Activated CD4-positive, alpha-beta T cell treated with anti-CD3 and anti-CD28 coated beads, Interleukin-2, amount 50 U/mL, for 4 hours (primary cell): ENCODE data around the gene BABAM1.
A peak's percentile ranks its signal among the peaks of the same experiment; 100 is the strongest.
"Not testable (repeated sequence)": the region's sequence is repeated elsewhere in the genome, so short reads cannot be mapped to it uniquely, and the experiment has no call there.

Experiments used
- DNase-seq, 2 experiments: peaks; one replicate each; pipeline ENCODE4 v3.0.0-alpha.2; 2020

The BABAM1 gene

GRCh38 chr19:17275441-17276175 is 8.4 kb downstream of the BABAM1 start:
- no peak for DNase-seq

GRCh38 chr19:17279436-17279835 is 12.2 kb downstream of the BABAM1 start:
- no peak for DNase-seq

GRCh38 chr19:17281391-17282304 is 14.4 kb downstream of the BABAM1 start, which contains the start of gene ANKLE1:
TSS of gene ANKLE1 (plus strand) at chr19:17281901. CDS start at chr19:17281921, 20 bp downstream.
- DNase-seq, result peak in 1 of 2 experiments; percentile 26

- DNase-seq, result peak; percentile 71 to 72
These were observed 15.4 kb downstream of the BABAM1 start for GRCh38 chr19:17282488-17283125.

DNA sequence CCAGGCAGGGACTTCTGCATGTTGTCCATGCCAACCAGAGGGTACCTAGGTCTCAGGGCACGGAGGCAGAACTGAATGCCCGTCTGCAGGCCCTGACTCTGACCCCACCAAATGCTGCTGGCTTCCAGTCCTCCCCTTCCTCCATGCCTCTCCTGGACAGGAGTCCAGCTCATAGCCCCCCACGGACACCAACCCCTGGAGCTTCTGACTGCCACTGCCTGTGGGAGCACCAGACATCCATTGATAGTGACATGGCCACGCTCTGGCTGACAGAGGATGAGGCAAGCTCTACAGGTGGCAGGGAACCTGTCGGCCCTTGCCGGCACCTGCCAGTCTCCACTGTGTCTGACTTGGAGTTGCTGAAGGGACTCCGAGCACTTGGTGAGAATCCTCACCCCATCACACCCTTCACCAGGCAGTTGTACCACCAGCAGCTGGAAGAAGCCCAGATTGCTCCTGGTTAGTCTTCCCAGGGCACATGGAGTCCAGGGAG is 16.3 kb downstream of the BABAM1 start:
- no peak for DNase-seq

GRCh38 chr19:17285415-17286135 is 18.3 kb downstream of the BABAM1 start:
- no peak for DNase-seq

- DNase-seq, result no peak
These were observed 19.0 kb downstream of the BABAM1 start for GRCh38 chr19:17286263-17286662.

DNA sequence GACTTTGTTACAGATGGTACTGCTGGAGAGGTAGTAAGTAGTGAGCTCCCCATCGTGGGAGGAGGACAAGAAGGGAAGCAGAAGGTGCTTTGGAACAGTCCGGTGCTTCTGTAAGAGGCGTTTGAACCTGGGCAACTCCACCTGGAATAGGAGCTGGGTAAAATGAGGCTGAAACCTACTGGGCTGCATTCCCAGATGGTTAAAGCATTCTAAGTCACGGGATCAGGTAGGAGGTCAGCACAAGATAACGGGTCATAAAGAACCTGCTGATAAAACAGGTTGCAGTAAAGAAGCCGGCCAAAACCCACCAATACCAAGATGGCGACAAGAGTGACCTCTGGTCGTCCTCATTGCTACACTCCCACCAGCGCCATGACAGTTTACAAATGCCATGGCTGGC is 19.5 kb downstream of the BABAM1 start:
- no peak for DNase-seq

DNA sequence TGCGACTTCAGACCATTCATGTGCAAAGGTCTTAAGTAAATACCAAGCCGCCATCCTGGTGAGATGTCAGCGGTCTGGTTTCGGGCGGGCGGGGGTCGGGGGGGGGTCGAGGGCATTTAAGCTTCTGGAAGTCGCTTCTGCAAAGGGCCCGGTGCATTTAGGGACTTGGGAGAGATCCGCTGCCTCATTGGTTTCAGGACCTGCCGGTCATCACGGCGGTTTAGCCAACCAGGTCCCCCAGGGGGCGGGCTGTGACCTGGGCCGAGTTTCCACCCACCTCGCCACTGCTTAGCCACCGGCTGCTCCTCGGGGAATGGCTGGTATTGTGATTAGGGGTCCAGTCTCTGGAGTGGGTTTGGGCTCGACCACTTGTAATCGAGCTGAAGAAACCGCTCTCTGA is 22.2 kb downstream of the BABAM1 start:
- no peak for DNase-seq

DNA sequence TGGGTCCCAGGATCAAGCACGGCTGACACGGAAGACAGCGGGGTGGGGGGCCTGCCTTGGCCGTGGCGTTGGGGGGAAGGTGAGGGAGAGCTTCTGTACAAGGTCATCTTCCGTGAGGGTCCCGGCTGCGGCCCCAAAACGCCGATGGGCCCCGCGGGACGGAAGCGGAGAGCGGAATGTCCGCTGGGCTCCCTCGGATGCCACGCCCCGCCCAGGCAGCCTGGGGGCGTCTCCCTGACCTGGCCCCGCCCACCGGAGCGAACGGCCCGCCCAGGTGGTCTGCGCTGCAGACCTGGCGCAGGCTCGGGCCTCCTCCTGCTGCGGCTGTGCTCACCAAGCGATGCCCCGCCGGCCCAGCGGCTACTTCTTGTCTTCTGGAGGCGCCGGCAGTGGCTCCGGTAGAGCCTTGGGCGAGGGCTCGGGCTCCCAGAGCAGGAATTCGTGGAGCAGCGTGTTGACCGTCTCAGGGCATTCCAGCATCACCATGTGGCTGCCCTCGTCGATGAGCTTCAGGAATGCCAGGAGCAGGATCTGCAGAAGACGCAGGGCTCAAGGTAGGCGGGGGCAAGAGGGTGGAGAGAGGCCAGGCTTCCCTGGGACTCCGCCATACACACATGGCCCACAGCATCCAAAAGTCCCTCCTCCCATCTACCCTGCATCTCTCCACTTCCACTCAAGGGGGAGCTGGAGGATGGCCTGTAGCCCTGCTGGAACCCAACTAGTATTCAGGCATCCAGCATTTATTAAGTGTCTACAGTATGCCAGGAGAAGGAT is 25.2 kb downstream of the BABAM1 start:
- peak; percentile 64 to 67 for DNase-seq

DNA sequence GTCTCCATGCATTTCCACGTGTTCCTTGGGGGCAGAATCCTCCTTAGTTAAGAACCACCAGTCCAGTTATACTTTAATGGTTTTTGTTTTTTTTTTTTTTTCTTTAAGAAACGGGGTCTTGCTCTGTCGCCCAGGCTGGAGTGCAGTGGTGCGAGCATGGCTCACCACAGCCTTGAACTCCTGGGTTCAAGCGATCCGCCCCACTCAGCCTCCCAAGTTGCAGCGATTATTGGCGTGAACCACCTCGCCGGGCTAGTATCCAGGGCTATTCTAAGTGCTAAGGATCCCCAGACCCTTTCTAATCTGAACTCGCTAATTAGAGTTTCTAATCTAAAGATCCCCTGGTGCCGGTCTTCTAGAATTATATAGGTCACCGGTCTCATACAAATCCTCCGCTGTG is 26.4 kb downstream of the BABAM1 start:
- DNase-seq, result no peak

GRCh38 chr19:17294051-17294891 is 27.0 kb downstream of the BABAM1 start:
- DNase-seq, result peak; percentile 21 to 31

DNA sequence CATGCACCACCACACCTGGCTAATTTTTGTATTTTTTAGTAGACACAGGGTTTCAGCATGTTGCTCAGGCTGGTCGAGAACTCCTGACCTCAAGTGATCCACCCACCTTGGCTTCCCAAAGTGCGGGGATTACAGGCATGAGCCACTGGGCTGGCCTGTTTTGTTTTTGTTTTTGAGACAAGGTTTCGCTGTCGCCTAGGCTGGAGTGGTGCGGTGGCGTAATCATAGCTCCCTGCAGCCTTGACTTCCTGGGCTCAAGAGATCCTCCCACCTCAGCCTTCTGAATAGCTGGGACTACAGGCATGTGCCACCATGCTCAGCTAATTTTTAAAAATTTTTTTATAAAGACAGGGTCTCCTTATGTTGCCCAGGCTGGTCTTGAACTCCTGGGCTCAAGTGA is 28.3 kb downstream of the BABAM1 start:
- not testable (repeated sequence) for DNase-seq

- no peak for DNase-seq
These were observed 29.0 kb downstream of the BABAM1 start for GRCh38 chr19:17296273-17296672.

- no peak for DNase-seq
These were observed 29.7 kb downstream of the BABAM1 start for GRCh38 chr19:17296976-17297375.

DNA sequence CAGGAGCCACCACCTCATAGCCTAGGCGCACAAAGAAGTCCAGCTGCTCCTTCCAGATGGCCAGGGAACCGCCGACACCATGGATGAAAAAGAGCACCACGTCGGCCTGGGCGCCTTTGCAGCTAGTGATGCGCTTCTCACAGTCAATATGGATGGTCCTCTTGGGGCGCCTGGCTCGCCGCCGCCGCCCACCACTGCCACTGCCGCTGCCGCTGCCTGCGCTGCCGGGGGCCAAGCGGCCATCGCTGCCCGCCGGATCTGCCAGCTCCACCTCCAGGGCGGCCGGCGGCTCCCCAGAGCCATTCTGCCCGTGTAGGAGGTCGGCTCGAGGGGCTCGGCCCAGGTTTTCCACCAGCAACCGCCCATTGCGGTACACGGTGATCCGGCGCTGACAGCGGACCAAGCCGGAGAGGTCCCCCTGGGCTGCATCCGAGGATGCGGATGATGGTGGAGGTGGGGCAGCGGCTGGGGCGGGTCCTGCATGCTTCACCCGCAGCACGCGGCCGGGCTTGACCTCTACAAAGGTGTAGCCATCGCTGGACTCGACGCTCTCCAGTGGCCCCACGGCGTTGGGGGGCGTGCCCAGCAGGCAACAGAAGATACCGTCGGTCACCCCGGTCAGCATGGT is 33.9 kb downstream of the BABAM1 start:
- no peak for DNase-seq

- peak; percentile 25 to 28 for DNase-seq
These were observed 35.3 kb downstream of the BABAM1 start for GRCh38 chr19:17302391-17303166.

DNA sequence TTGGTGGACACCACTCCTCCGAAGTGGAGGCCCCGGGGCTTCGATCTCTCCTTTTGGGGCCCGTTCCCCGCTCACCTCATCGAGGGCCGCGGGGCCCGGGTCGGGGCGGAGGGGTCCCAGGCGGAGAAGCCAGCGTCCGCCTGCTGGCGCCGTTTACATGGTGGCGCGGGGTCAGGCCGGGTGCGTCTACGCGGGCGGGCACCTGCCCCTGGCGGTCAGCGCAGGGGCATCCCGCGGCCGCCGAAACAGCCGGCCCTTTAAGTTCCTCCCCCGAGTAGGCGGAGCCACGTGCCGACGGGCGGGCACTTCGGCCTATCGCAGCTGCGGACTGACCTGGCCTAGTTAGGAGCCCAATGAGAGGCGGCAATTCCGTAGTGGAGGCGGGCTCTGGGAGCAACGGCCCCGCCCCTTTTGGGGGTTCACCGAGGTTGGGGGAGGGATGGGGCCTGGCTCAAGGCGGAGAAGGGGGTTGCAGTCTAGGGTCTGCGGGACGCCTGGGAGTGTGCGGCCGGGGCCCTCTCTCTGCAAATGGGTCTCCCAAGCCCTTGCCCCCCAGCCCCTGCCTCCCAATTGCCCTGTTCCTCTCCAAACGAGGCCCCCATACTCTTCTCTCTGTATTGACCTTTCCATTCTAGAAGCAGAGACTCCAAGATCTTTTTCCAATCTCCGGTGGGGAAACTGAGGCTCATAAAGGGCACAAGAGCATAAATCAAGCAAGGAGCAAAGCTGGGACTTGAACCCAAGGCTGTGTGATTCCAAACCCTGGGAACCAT is 36.1 kb downstream of the BABAM1 start, which contains the start of gene ABHD8:
Gene ABHD8 (minus strand): TSS at position 259 of the 773 bp plus-strand sequence. CDS start 1,809 bp downstream, outside the sequence.
- DNase-seq, result peak; percentile 92

DNA sequence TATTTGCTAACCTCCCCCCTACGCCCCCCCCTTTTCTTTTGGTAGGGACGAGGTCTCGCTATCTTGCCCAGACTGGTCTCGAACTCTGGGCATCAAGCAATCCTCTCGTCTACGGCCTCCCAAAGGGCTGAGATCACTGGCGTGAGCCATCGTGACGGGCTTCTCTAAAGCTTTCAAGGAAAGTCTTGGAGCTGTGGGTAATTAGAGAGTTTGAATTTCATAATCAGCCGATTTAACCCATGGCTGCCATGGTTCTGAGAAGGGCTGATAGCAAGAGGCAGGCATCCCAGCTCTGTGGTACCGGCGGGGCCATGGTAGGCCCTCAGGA is 36.7 kb downstream of the BABAM1 start:
- no peak for DNase-seq
